Suppressor macrophage treated with lipopolysaccharide for 4 hours (primary cell): Measurements from ENCODE around the gene MATK.
A peak's percentile ranks its signal among the peaks of the same experiment; 100 is the strongest.
"Not testable (repeated sequence)": the region's sequence is repeated elsewhere in the genome, so short reads cannot be mapped to it uniquely, and the experiment has no call there.

Source experiments
- DNase-seq: peaks from one replicate; pipeline ENCODE4 v3.0.0-alpha.2; 2020

The MATK gene

GRCh38 chr19:3770136-3770999 lies 15.8 kb downstream of the MATK start:
- no peak for DNase-seq

DNA sequence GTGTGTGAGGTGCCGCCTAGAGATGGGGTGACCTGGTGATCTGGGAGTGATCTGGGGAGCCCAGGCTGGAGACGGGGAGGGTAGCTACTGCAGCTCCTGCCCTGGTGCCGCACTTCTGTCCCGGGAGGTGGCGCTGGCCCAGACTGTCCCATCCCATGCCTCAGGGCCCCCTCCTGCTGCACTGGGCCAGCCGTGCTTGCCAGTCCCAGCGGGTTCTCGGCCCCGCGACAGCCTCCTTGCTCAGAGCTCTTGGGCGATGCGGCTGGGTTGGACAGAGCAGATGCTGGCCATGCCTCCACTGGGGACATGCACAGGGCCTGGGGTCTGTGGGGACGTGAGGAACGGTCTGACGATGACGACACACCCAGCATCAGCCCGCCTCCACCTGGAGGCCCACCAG lies 16.7 kb downstream of the MATK start:
- no peak for DNase-seq

- no peak for DNase-seq
Observed at GRCh38 chr19:3768748-3769099, 17.5 kb downstream of the MATK start.

- no peak for DNase-seq
Observed at GRCh38 chr19:3768015-3768747, 18.0 kb downstream of the MATK start.

DNA sequence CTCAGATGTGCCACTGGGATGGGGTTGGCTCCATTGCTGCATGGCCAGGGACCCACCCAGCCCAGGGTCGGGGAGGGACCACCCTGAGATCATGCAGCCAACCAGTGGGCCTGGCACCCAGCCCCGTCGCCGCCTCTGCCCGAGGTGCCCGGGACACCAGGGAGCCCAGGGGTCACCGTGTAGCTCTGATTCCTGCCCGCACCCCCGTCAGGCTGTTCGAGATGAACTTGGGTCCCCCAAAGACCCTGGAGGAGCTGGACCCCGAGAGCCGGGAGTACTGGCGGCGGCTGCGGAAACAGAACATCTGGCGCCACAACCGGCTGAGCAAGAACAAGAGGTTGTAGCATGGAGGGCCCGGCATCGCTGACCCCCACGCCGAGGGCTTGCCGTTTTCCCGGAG lies 19.1 kb downstream of the MATK start:
- DNase-seq = no peak

- no peak for DNase-seq
Observed at GRCh38 chr19:3766520-3766919, 19.7 kb downstream of the MATK start.

GRCh38 chr19:3765757-3766156 lies 20.4 kb downstream of the MATK start:
- DNase-seq = not testable (repeated sequence)

- no peak for DNase-seq
Observed at GRCh38 chr19:3765121-3765520, 21.1 kb downstream of the MATK start.

DNA sequence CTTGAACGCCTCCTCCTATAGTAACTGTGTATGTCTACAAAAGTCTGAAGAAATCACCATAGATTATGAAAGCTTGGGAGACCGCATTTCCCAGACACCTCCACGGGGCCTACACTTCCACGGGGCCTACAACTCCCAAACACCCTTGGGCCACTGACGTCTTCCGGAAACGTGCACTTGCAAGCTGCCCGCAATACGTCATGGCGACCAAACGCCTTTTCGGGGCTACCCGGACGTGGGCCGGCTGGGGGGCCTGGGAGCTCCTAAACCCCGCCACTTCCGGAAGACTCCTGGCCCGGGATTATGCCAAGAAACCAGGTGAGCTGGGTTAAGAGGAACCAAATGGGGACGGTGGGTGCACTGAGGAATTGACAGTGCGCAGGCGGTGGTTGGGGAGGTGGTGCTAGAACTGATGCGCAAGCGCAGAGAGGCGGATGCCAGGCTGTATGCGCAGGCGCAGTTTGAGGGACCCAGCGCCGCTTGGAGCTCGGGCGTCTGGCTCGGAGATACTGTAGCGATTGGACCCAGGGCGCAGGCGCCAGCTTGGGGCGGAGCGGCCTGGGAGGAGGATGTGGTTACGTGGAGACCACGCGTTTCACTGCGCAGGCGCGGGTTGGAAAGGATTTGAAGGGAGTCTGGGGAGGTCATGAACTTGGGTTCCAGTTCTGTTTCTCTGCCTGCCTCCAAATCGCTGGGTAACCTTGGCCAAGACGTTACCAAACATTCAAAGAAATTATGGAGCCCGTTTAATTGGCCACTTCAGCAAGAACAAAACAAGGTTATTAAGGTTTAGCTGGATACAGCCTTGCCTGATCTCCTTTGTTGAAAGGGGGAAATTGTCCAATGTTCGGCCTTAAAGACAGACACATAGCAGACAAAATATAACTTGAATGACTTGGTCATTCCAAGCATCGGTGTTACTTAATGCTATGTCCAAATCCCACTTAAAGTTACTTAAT lies 23.4 kb downstream of the MATK start, which contains the start of gene MRPL54:
Gene MRPL54 (plus strand): TSS at position 182 of the 959 bp plus-strand sequence. CDS start 19 bp downstream, at position 201.
- DNase-seq = peak; percentile 100

DNA sequence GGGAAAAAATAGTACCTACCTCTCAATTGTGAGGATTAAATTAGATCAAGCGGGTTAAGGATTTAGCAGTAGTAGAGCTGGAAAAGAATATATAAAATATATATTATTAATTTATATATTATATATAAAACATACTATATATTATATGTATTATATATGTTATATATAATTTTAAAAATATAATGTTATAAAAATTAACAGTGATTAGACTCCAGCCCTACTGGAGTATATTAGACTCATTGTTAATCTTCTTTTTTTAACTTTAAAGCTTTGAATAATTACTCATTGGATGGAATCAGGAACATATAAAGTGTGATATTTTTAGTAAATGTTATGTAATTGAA lies 24.1 kb downstream of the MATK start:
- DNase-seq = no peak

DNA sequence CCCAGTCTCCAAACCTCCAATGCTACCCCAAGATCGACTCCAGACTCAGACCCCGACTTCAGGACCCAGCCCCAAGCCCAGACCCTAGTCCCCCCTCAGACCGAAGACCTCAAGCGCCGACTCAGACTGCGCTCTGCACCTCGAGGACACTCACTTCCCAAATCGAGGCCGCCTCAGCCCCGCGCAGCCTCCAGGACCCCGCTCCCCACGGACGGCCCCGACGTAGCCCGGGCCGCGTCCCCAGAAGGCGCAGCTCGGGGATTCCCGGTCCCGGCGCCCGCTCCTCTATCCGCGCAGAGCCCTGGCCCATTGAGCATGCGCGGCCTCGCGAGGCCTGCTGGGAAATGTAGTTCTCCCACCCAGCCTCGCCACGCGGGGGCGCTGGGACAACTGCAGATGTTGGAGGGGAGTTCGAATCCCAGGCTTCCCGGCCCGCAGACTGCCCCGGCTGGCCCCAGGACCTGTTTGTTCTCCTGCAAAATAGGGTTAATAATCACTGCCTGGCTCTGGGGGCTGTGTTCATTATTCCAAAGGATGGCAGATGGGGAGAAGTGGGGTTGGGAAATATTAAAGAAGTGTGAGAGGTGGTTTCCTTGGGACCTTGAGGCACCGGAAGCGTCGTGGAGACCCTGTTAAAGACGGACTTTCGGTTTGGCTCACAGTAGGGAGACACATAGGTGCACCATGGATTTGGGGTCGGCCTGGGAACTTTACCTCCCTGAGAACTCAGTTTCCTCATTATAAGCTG lies 24.6 kb downstream of the MATK start, which contains the start of gene APBA3:
Gene APBA3 (minus strand): TSS at position 311 of the 748 bp plus-strand sequence. CDS start 1,428 bp downstream, outside the sequence.
- peak; percentile 97 for DNase-seq

DNA sequence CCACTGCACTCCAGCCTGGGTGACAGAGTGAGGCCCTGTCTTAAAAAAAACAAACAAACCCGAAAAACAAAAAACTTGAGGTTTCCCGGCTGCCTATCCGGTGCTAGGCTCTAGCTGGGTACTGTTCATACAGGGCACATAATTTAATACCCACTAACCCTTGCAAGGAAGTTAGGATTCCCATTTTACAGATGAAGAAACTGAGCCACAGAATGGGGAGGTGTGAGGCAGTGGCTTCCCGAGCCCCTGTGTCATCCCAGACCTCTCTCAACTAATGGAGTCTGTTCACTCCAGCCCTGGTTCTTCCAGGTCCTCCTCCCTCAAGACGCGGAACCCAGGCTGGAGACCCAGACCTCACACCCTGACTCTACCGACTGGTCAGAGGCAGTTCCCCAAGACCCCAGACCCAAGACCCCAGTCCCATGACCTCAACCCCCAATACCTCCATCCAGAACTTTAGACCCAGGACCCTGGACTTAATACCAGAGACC lies 25.3 kb downstream of the MATK start:
- no peak for DNase-seq

- no peak for DNase-seq
Observed at GRCh38 chr19:3759482-3760254, 26.5 kb downstream of the MATK start.

- not testable (repeated sequence) for DNase-seq
Observed at GRCh38 chr19:3758297-3758696, 27.9 kb downstream of the MATK start.

GRCh38 chr19:3757705-3758104 lies 28.5 kb downstream of the MATK start:
- not testable (repeated sequence) for DNase-seq

GRCh38 chr19:3753631-3754410 lies 32.4 kb downstream of the MATK start:
- no peak for DNase-seq

- no peak for DNase-seq
Observed at GRCh38 chr19:3752492-3752891, 33.7 kb downstream of the MATK start.

DNA sequence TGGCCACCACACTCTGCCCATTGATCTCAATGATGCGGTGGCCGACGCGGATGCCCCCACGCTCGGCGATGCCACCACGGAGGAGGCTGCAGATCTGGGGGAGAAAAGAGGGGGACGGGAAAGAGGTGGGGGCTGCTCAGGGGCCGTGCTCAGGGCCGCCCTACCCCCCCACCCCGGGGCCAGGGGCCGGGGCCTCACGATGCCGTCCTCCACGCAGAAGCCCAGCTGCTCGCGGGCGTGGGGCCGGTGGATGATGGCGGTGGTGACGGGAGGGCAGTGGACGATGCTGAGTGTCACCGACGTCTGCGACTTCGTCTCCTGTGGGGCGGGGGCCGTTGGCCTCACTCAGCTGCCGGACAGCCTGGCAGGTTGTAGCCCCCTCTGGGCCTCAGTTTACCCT lies 34.9 kb downstream of the MATK start:
- DNase-seq = no peak

GRCh38 chr19:3750211-3750610 lies 36.0 kb downstream of the MATK start:
- DNase-seq = no peak

DNA sequence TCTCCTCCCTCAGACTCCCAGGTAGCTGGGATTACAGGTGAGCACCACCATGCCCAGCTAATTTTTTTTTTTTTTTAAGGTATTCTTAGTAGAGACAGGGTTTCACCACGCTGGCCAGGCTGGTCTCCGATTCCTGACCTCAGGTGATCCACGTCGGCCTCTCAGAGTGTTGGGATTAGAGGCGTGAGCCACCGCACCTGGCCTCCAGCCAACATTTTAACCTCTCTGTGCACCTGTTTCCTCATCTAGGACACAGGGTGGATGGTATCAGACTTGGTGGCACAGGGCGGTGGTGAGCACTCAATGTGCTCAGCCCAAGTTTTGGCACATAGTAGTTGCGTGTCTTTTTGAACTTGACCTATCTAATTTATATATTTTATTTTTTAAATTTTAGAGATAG lies 37.2 kb downstream of the MATK start:
- DNase-seq = no peak
